ENCODE data around the gene SGSH.

- TF ChIP-seq, protein P1, sequence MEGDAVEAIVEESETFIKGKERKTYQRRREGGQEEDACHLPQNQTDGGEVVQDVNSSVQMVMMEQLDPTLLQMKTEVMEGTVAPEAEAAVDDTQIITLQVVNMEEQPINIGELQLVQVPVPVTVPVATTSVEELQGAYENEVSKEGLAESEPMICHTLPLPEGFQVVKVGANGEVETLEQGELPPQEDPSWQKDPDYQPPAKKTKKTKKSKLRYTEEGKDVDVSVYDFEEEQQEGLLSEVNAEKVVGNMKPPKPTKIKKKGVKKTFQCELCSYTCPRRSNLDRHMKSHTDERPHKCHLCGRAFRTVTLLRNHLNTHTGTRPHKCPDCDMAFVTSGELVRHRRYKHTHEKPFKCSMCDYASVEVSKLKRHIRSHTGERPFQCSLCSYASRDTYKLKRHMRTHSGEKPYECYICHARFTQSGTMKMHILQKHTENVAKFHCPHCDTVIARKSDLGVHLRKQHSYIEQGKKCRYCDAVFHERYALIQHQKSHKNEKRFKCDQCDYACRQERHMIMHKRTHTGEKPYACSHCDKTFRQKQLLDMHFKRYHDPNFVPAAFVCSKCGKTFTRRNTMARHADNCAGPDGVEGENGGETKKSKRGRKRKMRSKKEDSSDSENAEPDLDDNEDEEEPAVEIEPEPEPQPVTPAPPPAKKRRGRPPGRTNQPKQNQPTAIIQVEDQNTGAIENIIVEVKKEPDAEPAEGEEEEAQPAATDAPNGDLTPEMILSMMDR (optimal IDR thresholded peaks at IDR 0.05 in 1 of 3, IDR thresholded peaks at IDR 0.05 in 1 of 3, conservative IDR thresholded peaks at IDR 0.05 in 1 of 3; ENCODE audit: extremely low read depth in 1 of 3, insufficient read depth in 2 of 3, low read length in 3 of 3) = no peak
- TF ChIP-seq EZH2 (IDR thresholded peaks at IDR 0.05; ENCODE audit: low read length) = no peak
These were observed 36.3 kb downstream of the SGSH start for GRCh38 chr17:80183581-80184422.
